OCI-LY7 (cell line): ENCODE results near the gene ELP4. TPM values are rescaled to one million over a fixed set of nuclear protein-coding genes. Genes with fewer than 3 reads are reported as not detected.

Source experiments
- BruUV-seq: library from RNA; stranded (reverse); fragments of 400-500 nt; replicated peaks from 2 replicates; lab custom pipeline; 2021; lab: Mats Ljungman, UMichigan
- CTCF ChIA-PET: fragments of 300-600 bp; sonication (Branson Sonifier 250); formaldehyde crosslinking; loops from one replicate; lab custom pipeline; 2022; ENCODE audit warnings: antibody characterized with exemption; ENCODE audit not compliant: unreplicated experiment; lab: Charles Lee
- POLR2A ChIA-PET: fragments of 300-600 bp; sonication (Branson Sonifier 250); formaldehyde crosslinking; loops from one replicate; lab custom pipeline; 2022; ENCODE audit warnings: antibody characterized with exemption; lab: Charles Lee
- DNase-seq: peaks from one replicate; pipeline ENCODE4 v3.0.0-alpha.2; 2015; ENCODE audit warnings: low spot score
- H2AFZ ChIP-seq: fragments of 200-600 bp; sonication (generic), shearing (Covaris generic); 2 replicates; pipeline ENCODE4 v1.6.1; 2014; ENCODE audit warnings: mild to moderate bottlenecking, antibody characterized with exemption, low read length, moderate library complexity
- H3K27ac ChIP-seq: fragments of 200-600 bp; sonication (generic); 2 replicates; pipeline ENCODE4 v1.5.1; 2014; ENCODE audit warnings: mixed run types, low read depth, mild to moderate bottlenecking, moderate library complexity, low read length, inconsistent platforms; ENCODE audit not compliant: poor library complexity, severe bottlenecking
- H3K36me3 ChIP-seq: fragments of 200-600 bp; sonication (generic); 2 replicates; pipeline ENCODE4 v1.6.1; 2014; ENCODE audit warnings: mild to moderate bottlenecking, antibody characterized with exemption, low read length, moderate library complexity, mixed read lengths; ENCODE audit not compliant: insufficient read depth
- H3K4me1 ChIP-seq: fragments of 200-600 bp; sonication (generic); 2 replicates; pipeline ENCODE4 v1.5.1; 2014; ENCODE audit warnings: mild to moderate bottlenecking, low read length; ENCODE audit not compliant: insufficient read depth, poor library complexity, severe bottlenecking
- H3K4me2 ChIP-seq: fragments of 200-600 bp; sonication (generic); 2 replicates; pipeline ENCODE4 v1.6.1; 2014; ENCODE audit warnings: mild to moderate bottlenecking, low read length
- H3K4me3 ChIP-seq: fragments of 200-600 bp; sonication (generic); 2 replicates; pipeline ENCODE4 v1.5.1; 2014; ENCODE audit warnings: mild to moderate bottlenecking, low read depth, low read length; ENCODE audit not compliant: poor library complexity, severe bottlenecking
- H3K79me2 ChIP-seq: fragments of 200-600 bp; sonication (generic); 2 replicates; pipeline ENCODE4 v1.6.1; 2016; ENCODE audit warnings: low read depth, mild to moderate bottlenecking, low read length, moderate library complexity, mixed read lengths; ENCODE audit not compliant: insufficient read depth
- H3K9me2 ChIP-seq: fragments of 200-600 bp; sonication (generic); 2 replicates; pipeline ENCODE4 v1.6.1; 2016; ENCODE audit warnings: mild to moderate bottlenecking, low read length, mixed read lengths; ENCODE audit not compliant: insufficient read depth
- H3K9me3 ChIP-seq: fragments of 200-600 bp; sonication (generic); 2 replicates; pipeline ENCODE4 v1.6.1; 2014; ENCODE audit warnings: mild to moderate bottlenecking, mixed run types, low read length, mixed read lengths
- H4K20me1 ChIP-seq: fragments of 200-600 bp; sonication (generic); 2 replicates; pipeline ENCODE4 v1.6.1; 2014; ENCODE audit warnings: mild to moderate bottlenecking, antibody characterized with exemption, low read length, moderate library complexity, mixed read lengths; ENCODE audit not compliant: insufficient read depth
- CTCF ChIP-seq: fragments of 200-600 bp; sonication (generic); conservative IDR thresholded peaks from 2 replicates; pipeline ENCODE4 v1.5.1; 2014; ENCODE audit warnings: mild to moderate bottlenecking, antibody characterized with exemption, low read length, moderate library complexity, mixed read lengths
- EZH2phosphoT487 ChIP-seq: fragments of 200-600 bp; sonication (generic); IDR thresholded peaks from 2 replicates; pipeline ENCODE4 v1.6.1; 2018; ENCODE audit warnings: low read depth, borderline replicate concordance, mild to moderate bottlenecking, mixed run types, antibody characterized with exemption, low read length, moderate library complexity, mixed read lengths
- intact Hi-C: fragments of 100-400 bp; cut with micrococcal nuclease; formaldehyde crosslinking; loops from one replicate; pipeline ENCODE4 v1.10.0; 2022; ENCODE audit not compliant: unreplicated experiment
- total RNA-seq, 2 experiments: library from RNA; depleted of rRNA in 1 of 2; stranded (reverse); fragments of >200 nt in 1 of 2; shearing (Covaris generic) in 1 of 2; gene quantifications; 2 replicates each; pipeline ENCODE4 v1.2.3, GENCODE V29; 2014 to 2022

Gene ELP4
- total RNA-seq, 2 experiments from 2014 or later: 27.6 to 32.7 TPM

- no peak overlapping the region for H3K4me3 ChIP-seq
- no peaks in the 10 kb centered on the region for H3K9me2 ChIP-seq
- no peaks in the 10 kb centered on the region for H3K9me3 ChIP-seq
- H3K4me1 ChIP-seq: no peaks in the 10 kb centered on the region
- TF ChIP-seq CTCF: no peak
- TF ChIP-seq EZH2phosphoT487: no peak
- BruUV-seq: no TSS peak
- intact Hi-C loops: no loop called here
- H3K27ac ChIP-seq: no peak overlapping the region
- no peaks in the 10 kb centered on the region for H4K20me1 ChIP-seq
- no peaks in the 10 kb centered on the region for H3K79me2 ChIP-seq
- DNase-seq: no peak
- no peak overlapping the region for H3K4me2 ChIP-seq
- ChIA-PET CTCF (no interaction called here), POLR2A (no interaction called here)
- H3K36me3 ChIP-seq: no peaks in the 10 kb centered on the region
- H2AFZ ChIP-seq: no peak overlapping the region
Observed at GRCh38 chr11:31780078-31780477, 270.5 kb downstream of the ELP4 start.

GRCh38 chr11:31780480-31780971, 271.0 kb downstream of the ELP4 start:
- TF ChIP-seq EZH2phosphoT487 (no peak), CTCF (no peak)
- no peaks in the 10 kb centered on the region for H4K20me1 ChIP-seq
- POLR2A ChIA-PET: no interaction called here
- no peaks in the 10 kb centered on the region for H3K9me3 ChIP-seq
- no peak overlapping the region for H2AFZ ChIP-seq
- no peak overlapping the region for H3K4me2 ChIP-seq
- H3K27ac ChIP-seq: no peak overlapping the region
- no peak for DNase-seq
- no peaks in the 10 kb centered on the region for H3K36me3 ChIP-seq
- intact Hi-C loops: no loop called here
- H3K4me1 ChIP-seq: no peaks in the 10 kb centered on the region
- BruUV-seq: no TSS peak
- no peaks in the 10 kb centered on the region for H3K79me2 ChIP-seq
- no peak overlapping the region for H3K4me3 ChIP-seq
- H3K9me2 ChIP-seq: no peaks in the 10 kb centered on the region
- CTCF ChIA-PET: no interaction called here

GRCh38 chr11:31782257-31782656, 272.7 kb downstream of the ELP4 start:
- BruUV-seq: no TSS peak
- POLR2A ChIA-PET: interaction anchor here (0.6 to 0.7 kb wide), 2 partner anchors 20 to 319 kb away, joined by 3 to 4 read pairs; no protein-coding TSS in a partner anchor
- Histone ChIP-seq H3K4me1 (no peaks in the 10 kb centered on the region), H3K4me3 (no peak overlapping the region), H2AFZ (no peak overlapping the region), H3K9me3 (no peaks in the 10 kb centered on the region), H3K4me2 (no peak overlapping the region), H3K27ac (no peak overlapping the region), H3K36me3 (no peaks in the 10 kb centered on the region), H3K79me2 (no peaks in the 10 kb centered on the region), H3K9me2 (no peaks in the 10 kb centered on the region), H4K20me1 (no peaks in the 10 kb centered on the region)
- intact Hi-C loops: no loop called here
- CTCF ChIA-PET: no interaction called here
- TF ChIP-seq EZH2phosphoT487: no peak
- no peak for TF ChIP-seq CTCF
- DNase-seq: no peak
